Stimulated activated CD4-positive, alpha-beta T cell treated with anti-CD3 and anti-CD28 coated beads, TNF-alpha, amount 100 ng/mL, for 24 hours (primary cell): Measurements from ENCODE around the gene NLRP11.
A peak's percentile ranks its signal among the peaks of the same experiment; 100 is the strongest.

Experiments
- DNase-seq, 3 experiments: peaks; one replicate each; pipeline ENCODE4 v3.0.0-alpha.2; 2020; ENCODE audit warnings: low read depth in 3 of 3

NLRP11 gene

GRCh38 chr19:55831846-55832245 is at the start of gene NLRP11:
TSS of gene NLRP11 (minus strand) at chr19:55831999. CDS start at chr19:55818174, 13,825 bp downstream.
- DNase-seq: no peak

DNA sequence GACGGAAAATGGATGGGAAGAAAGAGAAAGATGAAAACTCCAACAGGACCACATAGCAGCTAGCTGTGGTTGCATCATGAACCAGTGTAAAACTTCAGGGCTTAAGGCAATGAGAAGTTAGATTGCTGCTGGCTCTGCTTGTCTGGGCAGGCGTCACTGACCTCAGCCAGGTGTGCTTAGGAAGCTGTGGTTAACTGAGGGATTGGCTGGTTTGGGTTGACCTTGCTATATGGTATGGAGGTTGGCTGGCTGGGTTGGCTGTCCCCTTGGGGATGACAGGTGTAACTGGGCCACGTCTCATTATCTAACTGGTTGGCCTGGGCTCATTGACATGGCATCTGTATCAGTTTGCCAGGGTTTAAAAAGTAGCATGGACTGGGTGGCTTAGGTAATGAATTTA is 45.4 kb upstream of the NLRP11 start:
- no peak for DNase-seq

DNA sequence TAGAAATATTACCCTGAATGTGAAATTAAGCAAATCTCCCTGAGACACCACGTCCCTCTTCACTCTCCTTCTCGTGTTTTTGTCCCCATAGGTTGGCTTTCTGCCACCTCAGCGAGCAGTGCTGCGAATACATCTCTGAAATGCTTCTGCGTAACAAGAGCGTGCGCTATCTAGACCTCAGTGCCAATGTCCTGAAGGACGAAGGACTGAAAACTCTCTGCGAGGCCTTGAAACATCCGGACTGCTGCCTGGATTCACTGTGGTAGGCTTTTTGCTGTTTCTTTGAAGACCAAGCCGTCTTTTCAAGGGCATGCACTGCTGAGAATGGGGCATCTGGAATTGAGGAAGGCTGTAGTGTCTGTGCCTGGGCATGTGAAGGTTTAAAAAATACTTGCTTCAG is 38.9 kb upstream of the NLRP11 start:
- no peak for DNase-seq

- no peak for DNase-seq
These were observed 35.3 kb upstream of the NLRP11 start for GRCh38 chr19:55867101-55867500.

- DNase-seq: no peak
These were observed 34.7 kb upstream of the NLRP11 start for GRCh38 chr19:55866521-55866920.

DNA sequence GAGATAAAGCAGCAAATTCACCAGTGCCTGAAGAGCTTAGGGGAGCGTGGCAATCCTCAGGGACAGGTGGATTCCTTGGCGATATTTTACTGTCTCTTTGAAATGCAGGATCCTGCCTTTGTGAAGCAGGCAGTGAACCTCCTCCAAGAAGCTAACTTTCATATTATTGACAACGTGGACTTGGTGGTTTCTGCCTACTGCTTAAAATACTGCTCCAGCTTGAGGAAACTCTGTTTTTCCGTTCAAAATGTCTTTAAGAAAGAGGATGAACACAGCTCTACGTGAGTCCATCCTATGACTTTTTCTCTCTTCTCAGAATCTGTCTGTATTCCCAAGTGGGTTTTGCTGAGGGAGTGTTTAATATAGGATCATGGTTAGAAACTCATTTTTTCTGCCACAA is 27.2 kb upstream of the NLRP11 start:
- no peak for DNase-seq

DNA sequence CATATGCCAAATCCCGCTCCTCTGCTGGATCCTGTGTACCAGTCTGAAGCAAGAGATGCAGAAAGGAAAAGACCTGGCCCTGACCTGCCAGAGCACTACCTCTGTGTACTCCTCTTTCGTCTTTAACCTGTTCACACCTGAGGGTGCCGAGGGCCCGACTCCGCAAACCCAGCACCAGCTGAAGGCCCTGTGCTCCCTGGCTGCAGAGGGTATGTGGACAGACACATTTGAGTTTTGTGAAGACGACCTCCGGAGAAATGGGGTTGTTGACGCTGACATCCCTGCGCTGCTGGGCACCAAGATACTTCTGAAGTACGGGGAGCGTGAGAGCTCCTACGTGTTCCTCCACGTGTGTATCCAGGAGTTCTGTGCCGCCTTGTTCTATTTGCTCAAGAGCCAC is 26.6 kb upstream of the NLRP11 start:
- DNase-seq: no peak

GRCh38 chr19:55857974-55858373 is 26.2 kb upstream of the NLRP11 start:
- no peak for DNase-seq

DNA sequence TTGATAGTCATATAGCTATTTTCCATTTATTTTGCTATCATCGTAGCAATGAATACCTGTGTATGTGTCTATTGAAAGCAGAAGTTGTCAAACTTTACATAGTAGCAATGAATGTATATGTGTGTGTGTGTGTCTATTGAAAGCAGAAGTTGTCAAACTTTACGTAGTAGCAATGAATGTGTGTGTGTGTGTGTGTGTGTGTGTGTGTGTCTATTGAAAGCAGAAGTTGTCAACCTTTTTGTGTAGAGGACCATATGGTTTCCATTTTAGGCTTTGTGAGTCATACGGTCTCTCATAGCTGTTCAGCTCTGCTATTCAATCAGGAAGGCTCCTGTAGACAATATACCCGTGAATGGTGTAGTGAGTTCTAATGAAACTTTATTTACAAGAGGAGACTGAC is 25.4 kb upstream of the NLRP11 start:
- no peak for DNase-seq

DNA sequence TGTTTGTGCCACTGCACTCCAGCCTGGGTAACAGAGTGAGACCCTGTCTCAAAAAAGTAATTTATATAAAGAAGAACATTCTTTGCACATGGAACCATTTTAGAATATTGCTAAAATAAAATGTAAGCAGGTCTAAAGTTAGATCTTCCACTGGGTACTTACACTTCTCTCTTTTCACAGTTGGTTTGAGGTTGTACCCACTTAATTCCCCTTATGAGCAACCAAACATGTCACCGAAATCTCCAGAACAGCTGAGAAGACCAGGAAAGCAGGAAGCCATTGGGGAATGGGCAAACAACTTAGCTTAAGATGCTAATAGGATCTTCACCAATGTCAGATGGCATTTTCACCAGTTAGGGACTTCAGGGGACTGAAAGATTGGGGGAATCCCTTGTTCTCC is 23.4 kb upstream of the NLRP11 start:
- DNase-seq: no peak

DNA sequence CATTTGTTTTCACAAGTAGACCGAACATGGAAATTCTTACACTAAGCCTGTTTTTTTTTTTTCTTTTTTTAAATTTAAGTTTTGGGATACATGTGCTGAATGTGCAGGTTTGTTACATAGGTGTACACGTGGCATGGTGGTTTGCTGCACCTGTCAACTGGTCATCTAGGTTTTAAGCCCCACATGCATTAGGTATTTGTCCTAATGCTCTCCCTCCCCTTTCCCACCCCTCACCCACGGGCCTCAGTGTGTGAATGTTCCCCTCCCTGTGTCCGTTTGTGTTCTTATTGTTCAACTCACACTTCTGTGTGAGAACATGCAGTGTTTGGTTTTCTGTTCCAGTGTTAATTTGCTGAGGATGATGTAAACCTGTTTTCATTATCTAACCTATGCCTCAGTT is 7.1 kb upstream of the NLRP11 start:
- no peak for DNase-seq

- no peak for DNase-seq
These were observed 6.5 kb upstream of the NLRP11 start for GRCh38 chr19:55838251-55838650.

DNA sequence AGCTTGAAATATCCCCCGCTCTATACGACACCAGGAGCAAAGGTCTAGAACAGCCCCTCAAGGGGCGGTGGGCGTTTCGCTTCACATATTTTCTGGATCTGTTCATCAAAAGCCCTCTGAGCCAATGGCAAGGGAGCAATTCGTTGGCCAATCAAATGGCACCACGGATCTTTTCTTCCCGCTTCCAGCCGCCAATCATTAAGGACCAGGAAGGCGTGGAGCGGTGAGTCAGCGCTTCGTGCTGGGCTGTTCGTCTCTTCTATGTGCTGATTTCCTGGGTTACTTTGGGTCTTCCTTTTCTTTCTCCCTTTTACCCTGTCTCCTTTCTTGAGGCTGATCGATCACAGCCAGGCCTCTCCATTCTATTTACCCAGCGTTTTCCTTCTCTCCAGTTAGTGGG is 4.5 kb upstream of the NLRP11 start, which contains the start of gene NLRP4:
TSS of gene NLRP4 (plus strand) at position 201 of the 400 bp plus-strand sequence. CDS start 15,541 bp downstream, outside the sequence.
- DNase-seq: no peak

- no peak for DNase-seq
These were observed 877 bp upstream of the NLRP11 start for GRCh38 chr19:55832676-55833075.

GRCh38 chr19:55830656-55831055 is 1.1 kb downstream of the NLRP11 start:
- DNase-seq: no peak

DNA sequence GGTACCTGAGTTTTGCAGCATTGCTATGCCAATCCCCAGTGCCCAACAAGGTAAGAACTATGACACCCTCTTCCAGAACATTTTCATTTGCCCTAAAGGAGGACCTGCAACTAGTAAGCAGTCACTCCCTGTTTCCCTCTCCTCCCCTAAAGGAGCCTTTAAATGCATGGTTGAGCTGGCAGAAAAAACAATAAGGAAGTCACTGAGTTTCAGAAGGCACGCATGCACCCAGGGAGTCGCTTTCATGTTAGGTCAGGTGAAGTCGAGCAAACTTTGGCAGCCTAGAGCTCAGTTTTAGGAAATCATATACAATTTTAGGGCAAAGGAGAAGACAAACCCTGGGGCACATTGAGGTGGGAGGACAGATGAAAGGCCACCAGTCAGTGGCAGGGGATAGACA is 11.8 kb downstream of the NLRP11 start:
- no peak for DNase-seq

DNA sequence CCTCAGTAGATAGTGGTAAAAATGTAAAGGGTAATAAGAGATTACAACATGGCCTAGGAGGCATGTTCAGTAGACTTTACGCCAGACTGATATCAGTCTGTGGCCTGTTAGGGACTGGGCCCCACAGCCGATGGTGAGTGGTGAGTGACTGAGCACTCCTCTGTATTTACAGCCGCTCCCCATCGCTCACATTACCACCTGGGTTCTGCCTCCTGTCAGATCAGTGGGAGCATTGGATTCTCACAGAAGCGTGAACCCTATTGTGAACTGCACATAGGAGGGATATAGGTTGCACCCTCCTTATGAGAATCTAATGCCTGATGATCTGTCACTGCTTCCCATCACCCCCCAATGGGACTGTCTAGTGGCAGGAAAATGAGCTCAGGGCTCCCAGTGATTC is 17.9 kb downstream of the NLRP11 start:
- DNase-seq: no peak

- no peak for DNase-seq
These were observed 19.4 kb downstream of the NLRP11 start for GRCh38 chr19:55812449-55812848.

DNA sequence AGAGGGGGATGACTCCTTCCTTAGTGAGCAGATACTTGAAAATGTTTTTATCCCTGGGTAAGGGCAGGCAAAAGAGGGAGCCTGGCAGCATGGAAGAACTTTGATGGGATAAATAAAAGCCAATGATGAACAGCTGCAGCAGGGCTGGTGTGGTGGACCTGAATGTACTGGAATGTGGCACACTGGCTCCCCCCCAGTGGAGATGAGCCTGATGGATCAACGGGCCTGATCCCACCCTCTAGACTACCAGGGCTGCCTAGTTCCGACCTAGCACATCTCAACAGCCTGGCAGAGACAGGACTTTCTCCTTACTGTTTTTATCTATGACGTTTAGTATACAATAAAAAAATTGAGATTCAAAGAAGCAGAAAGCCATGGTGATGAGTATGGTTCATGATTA is 20.5 kb downstream of the NLRP11 start:
- no peak for DNase-seq

- DNase-seq: peak in 2 of 3 experiments; percentile 3 to 38
These were observed 22.3 kb downstream of the NLRP11 start for GRCh38 chr19:55809381-55810058.

DNA sequence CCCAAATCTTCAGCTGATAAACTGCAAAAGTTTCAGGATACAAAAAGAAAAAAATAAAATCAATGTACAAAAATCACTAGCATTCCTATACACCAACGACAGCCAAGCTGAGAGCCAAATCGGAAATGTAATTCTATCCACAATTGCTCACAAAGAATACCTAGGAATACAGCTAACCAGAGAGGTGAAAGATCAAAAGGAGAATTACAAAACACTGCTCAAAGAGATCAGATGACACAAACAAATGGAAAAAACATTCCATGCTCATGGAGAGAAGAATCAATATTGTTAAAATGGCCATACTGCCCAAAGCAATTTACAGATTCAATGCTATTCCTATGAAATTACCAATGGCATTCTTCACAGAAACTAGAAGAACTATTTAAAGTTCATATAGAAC is 29.5 kb downstream of the NLRP11 start:
- no peak for DNase-seq

DNA sequence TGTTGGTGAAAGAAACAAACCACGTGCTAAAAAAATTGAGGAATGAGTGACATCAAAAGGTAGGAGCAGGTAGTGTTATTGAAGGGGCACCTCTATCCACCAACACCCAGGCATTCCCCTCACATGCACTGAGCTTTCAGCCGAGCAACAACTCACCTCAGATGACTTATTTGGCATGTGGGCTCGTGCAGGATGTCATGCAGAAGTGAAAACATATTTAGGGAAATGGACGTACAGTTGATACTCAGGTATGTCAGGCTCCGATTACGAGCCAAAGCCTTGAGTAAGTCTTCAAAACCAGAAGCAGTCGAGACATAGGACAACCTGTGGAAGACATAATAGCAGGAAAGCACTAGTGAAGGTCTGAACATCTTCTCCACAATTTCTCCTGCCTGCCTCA is 30.4 kb downstream of the NLRP11 start:
- no peak for DNase-seq

- no peak for DNase-seq
These were observed 36.8 kb downstream of the NLRP11 start for GRCh38 chr19:55795021-55795420.

DNA sequence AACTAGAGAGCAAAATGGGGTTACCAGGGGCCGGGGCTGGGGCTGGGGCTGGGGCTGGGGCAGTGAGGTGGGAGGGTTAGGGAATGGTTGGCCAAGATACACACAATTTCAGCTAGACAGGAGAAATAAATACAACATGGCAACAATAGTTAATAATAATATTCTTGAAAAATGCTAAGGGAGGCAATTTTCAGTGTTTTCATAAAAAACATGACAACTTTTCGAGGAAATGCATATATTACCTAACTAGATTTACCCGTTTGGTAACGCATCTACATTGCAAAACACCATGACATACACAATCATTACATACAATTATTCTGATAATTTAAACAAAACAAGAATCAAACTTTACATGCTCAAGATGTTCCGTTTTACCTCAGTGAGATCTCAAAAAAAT is 50.7 kb downstream of the NLRP11 start:
- DNase-seq: no peak
